ENCODE data around the gene BFSP2. TPM values are rescaled to one million over a fixed set of nuclear protein-coding genes. Genes with fewer than 3 reads are reported as not detected.
A peak's percentile ranks its signal among the peaks of the same experiment; 100 is the strongest.

Gene BFSP2
- total and polyA plus RNA-seq, 2 of the 4 experiments (the other 2 are of a cell fraction) = not detected

- no peak overlapping the region for H3K9ac ChIP-seq (ENCODE audit: low read depth, low read length)
- peak overlapping the region; percentile 79 for H2BK120ac ChIP-seq (ENCODE audit: low read depth, low read length)
- H3K4me3 ChIP-seq (ENCODE audit: insufficient read depth, low read depth, low read length) = no peak overlapping the region
- H3K27ac ChIP-seq (ENCODE audit: insufficient read depth, low read length) = no peak overlapping the region
- peak overlapping the region; percentile 74 for H3K14ac ChIP-seq (replicated peaks; ENCODE audit: low read depth, low read length)
- H3K4me2 ChIP-seq (ENCODE audit: low read depth, low read length) = no peak overlapping the region
- peak overlapping the region; percentile 74 for H2BK5ac ChIP-seq (ENCODE audit: low read depth, low read length, poor library complexity, severe bottlenecking)
- H3K4me1 ChIP-seq (ENCODE audit: control insufficient read depth, insufficient read depth, low read length) = peaks cover 2% of the 10 kb centered on the region; the same call in 1 of the 2 replicates
- TF ChIP-seq FOS (IDR thresholded peaks at IDR 0.05; ENCODE audit: low read depth, low read length) = no peak
- no peak for TF ChIP-seq BHLHE40 (IDR thresholded peaks at IDR 0.05; ENCODE audit: low read depth, low read length)
- no peak for TF ChIP-seq POLR2A (IDR thresholded peaks at IDR 0.05; ENCODE audit: low read depth, low read length)
- TF ChIP-seq MAZ (IDR thresholded peaks at IDR 0.05; ENCODE audit: borderline replicate concordance, low read depth, low read length) = no peak
- no peak for TF ChIP-seq RCOR1 (IDR thresholded peaks at IDR 0.05; ENCODE audit: insufficient replicate concordance, low read length)
- no peak for TF ChIP-seq NFE2L2 (IDR thresholded peaks at IDR 0.05; ENCODE audit: low read depth, low read length)
- TF ChIP-seq MAFK (IDR thresholded peaks at IDR 0.05; ENCODE audit: low read depth, low read length) = no peak
- no peak for TF ChIP-seq SMC3 (IDR thresholded peaks at IDR 0.05; ENCODE audit: low read depth, low read length)
- no peak for TF ChIP-seq CHD1 (IDR thresholded peaks at IDR 0.05; ENCODE audit: low read depth, low read length)
- TF ChIP-seq CEBPB (IDR thresholded peaks at IDR 0.05; ENCODE audit: low read depth, low read length) = no peak
- TF ChIP-seq USF2 (IDR thresholded peaks at IDR 0.05; ENCODE audit: low read depth, low read length) = no peak
- no peak for TF ChIP-seq ELK1 (IDR thresholded peaks at IDR 0.05; ENCODE audit: borderline replicate concordance, low read depth, low read length)
- no peak for TF ChIP-seq RAD21 (IDR thresholded peaks at IDR 0.05; ENCODE audit: low read length)
- no peak for TF ChIP-seq MXI1 (IDR thresholded peaks at IDR 0.05; ENCODE audit: borderline replicate concordance, low read depth, low read length)
- TF ChIP-seq RFX5 (IDR thresholded peaks at IDR 0.05; ENCODE audit: low read depth, low read length) = no peak
- in situ Hi-C loops (cut with MboI; ENCODE audit: low sequenced_read_pairs) (no loop called here), dilution Hi-C loops (cut with HindIII; ENCODE audit: low sequenced_read_pairs, unreplicated experiment) (no loop called here), intact Hi-C loops (cut with micrococcal nuclease) (no loop called here)
- peaks cover 12% of the 10 kb centered on the region; the same call in 1 of the 2 replicates for H3K9me1 ChIP-seq (ENCODE audit: insufficient read depth, low read length)
- H2AK9ac ChIP-seq (replicated peaks; ENCODE audit: low read depth, low read length, poor library complexity) = no peak overlapping the region
- no peak overlapping the region; the same call in 1 of the 2 replicates for H3K18ac ChIP-seq (ENCODE audit: low read depth, low read length)
- H3K79me1 ChIP-seq (ENCODE audit: low read depth in 1 of 2, low read length in 2 of 2) = peaks cover 5 to 17% of the 10 kb centered on the region in 2 experiments; a peak in 1 of 4 replicates
- peak overlapping the region; percentile 53 for H4K91ac ChIP-seq (ENCODE audit: insufficient read depth, low read depth, low read length)
- no peaks in the 10 kb centered on the region for H3K27me3 ChIP-seq (ENCODE audit: control insufficient read depth, insufficient read depth, low read length)
- H3K56ac ChIP-seq (ENCODE audit: extremely low read depth, insufficient read depth, low read length) = no peak overlapping the region
- H2BK20ac ChIP-seq (ENCODE audit: low read depth, low read length) = peak overlapping the region; percentile 77
- peak overlapping the region; percentile 46 for H3K4ac ChIP-seq (ENCODE audit: low read depth, low read length)
- no TSS peak for BruUV-seq (replicated peaks)
- H4K8ac ChIP-seq (ENCODE audit: low read depth in 2 of 2, low read length in 2 of 2) = peak overlapping the region in 1 of 2 experiments; percentile 18; a peak in 1 of 4 replicates
- 100% methylated on average over 2 of the region's 7 CpGs; no CpG with 5 or more reads in 1 of the 2 experiments for WGBS, 2 experiments (ENCODE audit: extremely low coverage in 2 of 2, insufficient read length in 1 of 2)
- no peak for ATAC-seq (ENCODE audit: low read depth)
- peak overlapping the region; percentile 16 for H2AFZ ChIP-seq (replicated peaks; ENCODE audit: low read length, poor library complexity)
- no peak for DNase-seq
- no peaks in the 10 kb centered on the region for H4K20me1 ChIP-seq (ENCODE audit: insufficient read depth, low read length)
- CTCF ChIA-PET = interaction anchor here (0.6 kb wide), 2 partner anchors 29 to 647 kb away, joined by 3 read pairs; no protein-coding TSS in a partner anchor
- peak overlapping the region; percentile 43 for H2AK5ac ChIP-seq (ENCODE audit: low read depth, low read length)
- H3K36me3 ChIP-seq (ENCODE audit: control insufficient read depth, insufficient read depth, low read length) = no peaks in the 10 kb centered on the region
- POLR2A ChIA-PET (ENCODE audit: unreplicated experiment) = no interaction called here
- H2BK15ac ChIP-seq (ENCODE audit: low read depth, low read length) = peak overlapping the region; percentile 11; the same call in 1 of the 3 replicates
- peaks cover 2% of the 10 kb centered on the region; the same call in 1 of the 2 replicates for H3K9me3 ChIP-seq (ENCODE audit: control insufficient read depth, insufficient read depth, low read length)
- H3K23ac ChIP-seq (ENCODE audit: low read depth, low read length) = 0 out of 2 replicates have a peak overlapping the region, but pooled peaks have one; percentile 3
- no peak overlapping the region for H4K5ac ChIP-seq (ENCODE audit: low read depth, low read length)
These were observed 6.0 kb upstream of the BFSP2 start for GRCh38 chr3:133393691-133394474.
